IPS-18c (cell line): ENCODE results near the gene AKR1C1.
"Not testable (repeated sequence)": the region's sequence is repeated elsewhere in the genome, so short reads cannot be mapped to it uniquely, and the experiment has no call there.

Experiments
- H3K4me3 ChIP-seq: 2 replicates; pipeline ENCODE4 v1.7.0; 2013; ENCODE audit warnings: low read depth, mild to moderate bottlenecking, low read length, moderate library complexity; ENCODE audit not compliant: insufficient read depth
- H3K9me3 ChIP-seq: one replicate; pipeline ENCODE4 v1.6.1; 2013; ENCODE audit warnings: mild to moderate bottlenecking, low read length, moderate library complexity; ENCODE audit not compliant: control insufficient read depth, insufficient read depth

AKR1C1 gene

GRCh38 chr10:5003127-5004029, 40.2 kb downstream of the AKR1C1 start, which contains the start of gene AKR1C2:
Gene AKR1C2 (minus strand): TSS chr10:5003857. CDS start chr10:5003835, 22 bp downstream.
- not testable (repeated sequence) for H3K4me3 ChIP-seq

GRCh38 chr10:5004030-5004385, 40.8 kb downstream of the AKR1C1 start:
- not testable (repeated sequence) for H3K9me3 ChIP-seq, H3K4me3 ChIP-seq

More at GRCh38 chr10:5003127-5004029, 40.2 kb downstream of the AKR1C1 start, which contains the start of gene AKR1C2:
- not testable (repeated sequence) for H3K9me3 ChIP-seq

GRCh38 chr10:5004501-5004900, 41.3 kb downstream of the AKR1C1 start:
- H3K4me3 ChIP-seq, H3K9me3 ChIP-seq: not testable (repeated sequence)

- H3K4me3 ChIP-seq, H3K9me3 ChIP-seq: not testable (repeated sequence)
Observed at GRCh38 chr10:5008857-5009548, 45.8 kb downstream of the AKR1C1 start.

GRCh38 chr10:5010043-5010442, 46.8 kb downstream of the AKR1C1 start:
- not testable (repeated sequence) for H3K4me3 ChIP-seq, H3K9me3 ChIP-seq

- not testable (repeated sequence) for H3K4me3 ChIP-seq, H3K9me3 ChIP-seq
Observed at GRCh38 chr10:5011392-5011791, 48.2 kb downstream of the AKR1C1 start.

GRCh38 chr10:5012595-5012994, 49.4 kb downstream of the AKR1C1 start:
- no peak overlapping the region for H3K4me3 ChIP-seq
- no peaks in the 10 kb centered on the region for H3K9me3 ChIP-seq

- Histone ChIP-seq H3K4me3 (no peak overlapping the region), H3K9me3 (no peaks in the 10 kb centered on the region)
Observed at GRCh38 chr10:5013385-5013784, 50.2 kb downstream of the AKR1C1 start.

GRCh38 chr10:5014200-5014910, 51.1 kb downstream of the AKR1C1 start:
- H3K4me3 ChIP-seq, H3K9me3 ChIP-seq: not testable (repeated sequence)

GRCh38 chr10:5014936-5015335, 51.7 kb downstream of the AKR1C1 start:
- Histone ChIP-seq H3K4me3 (no peak overlapping the region), H3K9me3 (no peaks in the 10 kb centered on the region)

- H3K9me3 ChIP-seq: no peaks in the 10 kb centered on the region
- H3K4me3 ChIP-seq: no peak overlapping the region
Observed at GRCh38 chr10:5018134-5018533, 54.9 kb downstream of the AKR1C1 start.

- not testable (repeated sequence) for H3K9me3 ChIP-seq, H3K4me3 ChIP-seq
Observed at GRCh38 chr10:5018671-5019277, 55.6 kb downstream of the AKR1C1 start.

- H3K9me3 ChIP-seq, H3K4me3 ChIP-seq: not testable (repeated sequence)
Observed at GRCh38 chr10:5019770-5020612, 56.8 kb downstream of the AKR1C1 start.

GRCh38 chr10:5021624-5022290, 58.5 kb downstream of the AKR1C1 start:
- not testable (repeated sequence) for H3K9me3 ChIP-seq, H3K4me3 ChIP-seq

GRCh38 chr10:5023177-5023805, 60.1 kb downstream of the AKR1C1 start:
- no peak overlapping the region for H3K4me3 ChIP-seq

GRCh38 chr10:5025461-5025881, 62.3 kb downstream of the AKR1C1 start:
- not testable (repeated sequence) for H3K4me3 ChIP-seq, H3K9me3 ChIP-seq

More at GRCh38 chr10:5023177-5023805, 60.1 kb downstream of the AKR1C1 start:
- H3K9me3 ChIP-seq: no peaks in the 10 kb centered on the region
